Mucosa of stomach (tissue), 1 donor: ENCODE results near the gene HYDIN.
"Not testable (repeated sequence)": the region's sequence is repeated elsewhere in the genome, so short reads cannot be mapped to it uniquely, and the experiment has no call there.

Source experiments
- H3K27me3 ChIP-seq: one replicate; pipeline ENCODE4 v1.7.0; 2013; ENCODE audit warnings: mild to moderate bottlenecking, low read length; ENCODE audit not compliant: control insufficient read depth, insufficient read depth
- H3K36me3 ChIP-seq: one replicate; pipeline ENCODE4 v1.7.0; 2013; ENCODE audit warnings: low read length; ENCODE audit not compliant: control insufficient read depth, insufficient read depth
- H3K4me1 ChIP-seq: one replicate; pipeline ENCODE4 v1.7.0; 2013; ENCODE audit warnings: mild to moderate bottlenecking, low read length; ENCODE audit not compliant: control insufficient read depth, insufficient read depth
- H3K4me3 ChIP-seq: one replicate; pipeline ENCODE4 v1.7.0; 2013; ENCODE audit warnings: low read length
- H3K9ac ChIP-seq: one replicate; pipeline ENCODE4 v1.7.0; 2013; ENCODE audit warnings: mild to moderate bottlenecking, low read length, moderate library complexity
- H3K9me3 ChIP-seq: one replicate; pipeline ENCODE4 v1.7.0; 2013; ENCODE audit warnings: mild to moderate bottlenecking, low read length, moderate library complexity; ENCODE audit not compliant: control insufficient read depth
- donor health status: Pancreatic carcinoma.

The HYDIN gene

GRCh38 chr16:71009440-71010223 is 220.9 kb downstream of the HYDIN start:
- not testable (repeated sequence) for H3K4me3 ChIP-seq, H3K4me1 ChIP-seq, H3K27me3 ChIP-seq, H3K9me3 ChIP-seq, H3K9ac ChIP-seq, H3K36me3 ChIP-seq

DNA sequence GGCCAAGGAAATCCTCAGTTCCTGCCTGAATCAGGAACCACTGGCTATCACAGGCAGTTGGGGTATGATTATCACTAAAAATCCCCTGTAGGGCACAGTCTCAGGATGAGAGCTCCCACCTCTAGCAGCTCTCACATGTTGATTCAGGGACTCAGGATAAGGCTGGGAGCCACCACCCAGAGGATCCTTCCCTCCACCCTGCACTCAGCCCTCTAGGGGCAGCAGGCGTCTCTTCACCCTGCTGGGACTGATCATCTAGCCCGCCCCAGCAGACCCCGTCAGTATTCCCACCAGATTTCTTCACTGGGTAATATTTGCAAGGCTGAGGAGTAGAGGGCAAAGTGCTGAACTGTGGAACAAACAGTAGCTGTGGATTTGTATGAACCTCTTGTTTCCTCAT is 224.0 kb downstream of the HYDIN start:
- not testable (repeated sequence) for H3K4me3 ChIP-seq, H3K36me3 ChIP-seq, H3K9ac ChIP-seq, H3K9me3 ChIP-seq, H3K4me1 ChIP-seq, H3K27me3 ChIP-seq

- H3K27me3 ChIP-seq, H3K9ac ChIP-seq, H3K4me1 ChIP-seq, H3K4me3 ChIP-seq, H3K9me3 ChIP-seq, H3K36me3 ChIP-seq: not testable (repeated sequence)
Measured at GRCh38 chr16:70999735-71000134, 230.8 kb downstream of the HYDIN start.

DNA sequence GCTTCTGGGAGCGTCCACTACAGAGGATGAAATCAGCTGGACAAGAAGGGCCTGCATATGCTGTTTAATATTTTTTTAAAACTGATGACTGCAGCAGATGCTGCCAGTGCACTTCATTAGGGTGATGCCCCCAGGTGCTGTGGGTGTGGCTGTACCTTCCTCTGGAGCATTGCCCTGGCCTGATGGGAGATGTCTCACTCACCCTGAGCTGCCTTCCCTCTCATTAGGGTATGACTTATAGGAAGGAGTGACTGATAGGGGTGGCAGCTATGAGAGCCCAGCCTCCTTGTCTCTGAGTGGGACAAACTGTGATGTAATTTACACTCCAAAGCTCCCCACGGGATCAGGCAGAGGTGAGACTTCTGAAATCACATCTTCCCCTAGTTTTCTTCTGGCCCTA is 234.7 kb downstream of the HYDIN start:
- H3K9me3 ChIP-seq, H3K27me3 ChIP-seq, H3K4me3 ChIP-seq, H3K4me1 ChIP-seq, H3K9ac ChIP-seq, H3K36me3 ChIP-seq: not testable (repeated sequence)

DNA sequence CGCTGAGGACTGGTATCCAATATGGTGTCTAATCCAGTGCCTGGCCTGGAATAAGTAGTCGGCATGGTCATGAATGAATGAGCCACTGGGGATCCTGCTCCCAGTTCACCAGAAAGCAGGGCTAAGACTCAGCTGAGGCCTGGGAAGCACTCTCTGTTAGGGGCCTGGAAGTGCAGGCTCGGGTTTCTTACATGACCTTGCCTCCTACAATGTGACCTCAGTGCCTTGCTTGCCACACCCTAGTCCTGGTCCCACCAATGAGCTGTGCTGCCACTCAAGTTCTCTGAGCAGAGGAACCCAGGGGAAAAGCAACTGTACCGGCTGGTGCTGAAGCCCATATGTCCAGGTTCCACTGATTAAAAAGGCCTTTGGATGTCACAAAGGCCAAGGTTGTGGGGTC is 238.0 kb downstream of the HYDIN start:
- H3K9ac ChIP-seq, H3K4me1 ChIP-seq, H3K27me3 ChIP-seq, H3K36me3 ChIP-seq, H3K4me3 ChIP-seq, H3K9me3 ChIP-seq: not testable (repeated sequence)

GRCh38 chr16:70987019-70987715 is 243.4 kb downstream of the HYDIN start:
- H3K4me3 ChIP-seq, H3K9ac ChIP-seq, H3K4me1 ChIP-seq, H3K27me3 ChIP-seq, H3K9me3 ChIP-seq, H3K36me3 ChIP-seq: not testable (repeated sequence)

DNA sequence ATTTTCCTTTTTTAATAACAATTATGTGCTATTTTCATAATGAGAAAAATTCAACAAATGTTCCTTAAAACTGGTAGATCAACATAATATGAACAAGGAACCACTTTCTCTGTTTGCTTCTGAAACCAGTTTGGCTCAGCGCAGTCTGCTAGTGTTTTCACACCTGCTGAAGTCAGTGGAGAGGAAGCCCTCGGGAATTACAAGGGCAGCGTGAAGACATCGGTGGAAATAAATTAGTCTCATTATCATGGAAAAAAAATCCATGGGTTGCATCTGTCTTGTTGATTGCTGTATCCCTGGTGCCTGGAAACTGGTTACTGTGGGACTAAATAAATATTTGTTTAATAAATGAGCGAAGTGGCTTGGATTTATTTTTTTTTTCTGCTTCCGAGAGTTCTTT is 245.8 kb downstream of the HYDIN start:
- H3K9me3 ChIP-seq, H3K27me3 ChIP-seq: not testable (repeated sequence)

DNA sequence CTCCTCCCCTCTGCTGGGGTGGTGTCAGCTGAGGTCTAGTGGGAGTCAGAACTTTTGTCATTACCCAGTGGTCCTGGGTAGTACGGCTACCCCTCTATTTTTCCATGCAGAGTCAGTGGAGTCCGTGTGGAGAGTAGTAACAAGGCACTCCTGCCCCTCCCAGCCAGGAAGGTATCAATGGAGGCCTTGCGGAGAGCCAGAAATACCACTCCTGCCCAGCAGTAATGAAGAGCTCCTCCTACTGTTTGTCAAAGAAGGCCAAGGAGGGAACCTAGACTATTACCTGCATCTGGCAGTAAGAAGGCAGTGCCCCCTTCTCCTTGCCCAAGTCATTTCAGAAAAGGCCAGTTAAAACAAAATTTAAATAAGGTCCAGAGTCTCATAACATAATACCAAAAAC is 262.2 kb downstream of the HYDIN start:
- not testable (repeated sequence) for H3K27me3 ChIP-seq, H3K9me3 ChIP-seq, H3K4me3 ChIP-seq, H3K9ac ChIP-seq, H3K4me1 ChIP-seq, H3K36me3 ChIP-seq

More for the DNA sequence above, 245.8 kb downstream of the HYDIN start:
- H3K36me3 ChIP-seq, H3K4me1 ChIP-seq, H3K9ac ChIP-seq, H3K4me3 ChIP-seq: not testable (repeated sequence)

GRCh38 chr16:70960169-70960568 is 270.4 kb downstream of the HYDIN start:
- not testable (repeated sequence) for H3K36me3 ChIP-seq, H3K9ac ChIP-seq, H3K27me3 ChIP-seq, H3K4me1 ChIP-seq, H3K9me3 ChIP-seq, H3K4me3 ChIP-seq

DNA sequence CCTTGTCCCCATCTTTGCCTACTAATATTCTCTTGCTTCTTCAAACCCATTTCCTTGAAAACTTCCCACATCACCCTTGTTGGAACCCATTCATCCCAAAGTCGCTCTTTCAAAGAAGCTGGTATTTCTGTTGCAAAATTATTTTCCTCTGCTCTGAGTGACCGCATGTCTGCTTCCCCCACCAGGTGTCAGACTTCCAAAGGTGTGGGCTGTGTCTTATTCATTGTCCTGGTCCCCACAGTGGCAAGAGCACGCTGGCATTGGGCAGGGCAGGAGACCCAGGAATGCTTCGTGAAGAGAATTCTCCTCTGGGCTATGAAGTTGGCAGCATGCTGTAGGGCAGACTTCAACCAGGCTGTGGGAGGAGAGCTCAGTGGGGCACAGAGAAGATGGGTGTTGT is 275.6 kb downstream of the HYDIN start:
- not testable (repeated sequence) for H3K4me3 ChIP-seq, H3K9me3 ChIP-seq

GRCh38 chr16:70953824-70954223 is 276.7 kb downstream of the HYDIN start:
- not testable (repeated sequence) for H3K4me3 ChIP-seq, H3K36me3 ChIP-seq, H3K9me3 ChIP-seq, H3K9ac ChIP-seq, H3K27me3 ChIP-seq, H3K4me1 ChIP-seq

More for the DNA sequence above, 275.6 kb downstream of the HYDIN start:
- H3K9ac ChIP-seq, H3K4me1 ChIP-seq, H3K27me3 ChIP-seq, H3K36me3 ChIP-seq: not testable (repeated sequence)

DNA sequence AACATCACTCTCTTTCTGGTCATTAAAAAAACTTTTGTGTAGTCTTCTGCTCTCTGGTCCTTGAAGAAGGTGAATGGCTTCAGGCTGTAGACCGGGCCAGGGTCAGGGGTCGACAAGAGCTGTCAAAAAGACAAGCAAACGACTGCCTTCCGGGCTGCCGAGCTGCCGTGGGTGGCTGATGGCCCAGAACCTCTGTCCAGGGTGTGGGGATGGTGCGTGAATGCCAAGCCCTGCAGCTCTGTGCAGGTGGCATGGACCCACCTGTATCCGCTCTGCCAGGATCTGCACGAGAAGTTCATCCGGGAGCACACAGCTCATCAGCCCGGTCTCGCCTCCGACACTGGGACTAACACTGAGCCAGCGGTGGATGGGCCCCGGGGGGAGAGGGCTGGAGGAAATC is 287.0 kb downstream of the HYDIN start:
- not testable (repeated sequence) for H3K9me3 ChIP-seq, H3K4me3 ChIP-seq, H3K9ac ChIP-seq, H3K4me1 ChIP-seq, H3K27me3 ChIP-seq, H3K36me3 ChIP-seq
